ENCODE measurements around the gene ADA.
"Not testable (repeated sequence)": the region's sequence is repeated elsewhere in the genome, so short reads cannot be mapped to it uniquely, and the experiment has no call there.

The ADA gene

GRCh38 chr20:44678990-44679611, 27.6 kb upstream of the ADA start:
- DNase-seq (ENCODE audit: low read depth), result no peak

- DNase-seq (ENCODE audit: low read depth), result no peak
Measured at GRCh38 chr20:44678242-44678641, 26.7 kb upstream of the ADA start.

- not testable (repeated sequence) for DNase-seq (ENCODE audit: low read depth)
Measured at GRCh38 chr20:44672318-44672902, 20.9 kb upstream of the ADA start.

GRCh38 chr20:44671541-44671940, 20.0 kb upstream of the ADA start:
- peak; percentile 42 for DNase-seq (ENCODE audit: low read depth)

- not testable (repeated sequence) for DNase-seq (ENCODE audit: low read depth)
Measured at GRCh38 chr20:44670851-44671250, 19.4 kb upstream of the ADA start.

- no peak for DNase-seq (ENCODE audit: low read depth)
Measured at GRCh38 chr20:44666066-44666465, 14.6 kb upstream of the ADA start.

GRCh38 chr20:44664131-44664530, 12.6 kb upstream of the ADA start:
- DNase-seq (ENCODE audit: low read depth), result no peak

- no peak for DNase-seq (ENCODE audit: low read depth)
Measured at GRCh38 chr20:44662261-44662660, 10.8 kb upstream of the ADA start.

- no peak for DNase-seq (ENCODE audit: low read depth)
Measured at GRCh38 chr20:44660581-44660980, 9.1 kb upstream of the ADA start.

- no peak for DNase-seq (ENCODE audit: low read depth)
Measured at GRCh38 chr20:44659931-44660330, 8.4 kb upstream of the ADA start.

- no peak for DNase-seq (ENCODE audit: low read depth)
Measured at GRCh38 chr20:44658810-44659209, 7.3 kb upstream of the ADA start.

GRCh38 chr20:44657875-44658274, 6.4 kb upstream of the ADA start:
- no peak for DNase-seq (ENCODE audit: low read depth)

- no peak for DNase-seq (ENCODE audit: low read depth)
Measured at GRCh38 chr20:44656448-44656847, 4.9 kb upstream of the ADA start.

- DNase-seq (ENCODE audit: low read depth), result not testable (repeated sequence)
Measured at GRCh38 chr20:44654210-44654609, 2.7 kb upstream of the ADA start.

- DNase-seq (ENCODE audit: low read depth), result no peak
Measured at GRCh38 chr20:44653546-44653945, 2.0 kb upstream of the ADA start.

GRCh38 chr20:44651434-44651683, 140 bp downstream of the ADA start:
- DNase-seq (ENCODE audit: low read depth), result no peak

- no peak for DNase-seq (ENCODE audit: low read depth)
Measured at GRCh38 chr20:44650771-44651433, 597 bp downstream of the ADA start.

GRCh38 chr20:44649976-44650375, 1.5 kb downstream of the ADA start:
- DNase-seq (ENCODE audit: low read depth), result no peak

- no peak for DNase-seq (ENCODE audit: low read depth)
Measured at GRCh38 chr20:44649126-44649525, 2.4 kb downstream of the ADA start.

- DNase-seq (ENCODE audit: low read depth), result no peak
Measured at GRCh38 chr20:44648579-44648978, 2.9 kb downstream of the ADA start.

- DNase-seq (ENCODE audit: low read depth), result no peak
Measured at GRCh38 chr20:44648068-44648467, 3.4 kb downstream of the ADA start.

GRCh38 chr20:44646641-44647274, 4.7 kb downstream of the ADA start:
- no peak for DNase-seq (ENCODE audit: low read depth)

GRCh38 chr20:44646023-44646640, 5.4 kb downstream of the ADA start:
- no peak for DNase-seq (ENCODE audit: low read depth)
